ENCODE measurements around the gene RNF157. TPM values are rescaled to one million over a fixed set of nuclear protein-coding genes. Genes with fewer than 3 reads are reported as not detected.
A peak's percentile ranks its signal among the peaks of the same experiment; 100 is the strongest.
"Not testable (repeated sequence)": the region's sequence is repeated elsewhere in the genome, so short reads cannot be mapped to it uniquely, and the experiment has no call there.

Gene RNF157
- total RNA-seq, 1 donor from 2014 or later = 3.1 TPM

DNA sequence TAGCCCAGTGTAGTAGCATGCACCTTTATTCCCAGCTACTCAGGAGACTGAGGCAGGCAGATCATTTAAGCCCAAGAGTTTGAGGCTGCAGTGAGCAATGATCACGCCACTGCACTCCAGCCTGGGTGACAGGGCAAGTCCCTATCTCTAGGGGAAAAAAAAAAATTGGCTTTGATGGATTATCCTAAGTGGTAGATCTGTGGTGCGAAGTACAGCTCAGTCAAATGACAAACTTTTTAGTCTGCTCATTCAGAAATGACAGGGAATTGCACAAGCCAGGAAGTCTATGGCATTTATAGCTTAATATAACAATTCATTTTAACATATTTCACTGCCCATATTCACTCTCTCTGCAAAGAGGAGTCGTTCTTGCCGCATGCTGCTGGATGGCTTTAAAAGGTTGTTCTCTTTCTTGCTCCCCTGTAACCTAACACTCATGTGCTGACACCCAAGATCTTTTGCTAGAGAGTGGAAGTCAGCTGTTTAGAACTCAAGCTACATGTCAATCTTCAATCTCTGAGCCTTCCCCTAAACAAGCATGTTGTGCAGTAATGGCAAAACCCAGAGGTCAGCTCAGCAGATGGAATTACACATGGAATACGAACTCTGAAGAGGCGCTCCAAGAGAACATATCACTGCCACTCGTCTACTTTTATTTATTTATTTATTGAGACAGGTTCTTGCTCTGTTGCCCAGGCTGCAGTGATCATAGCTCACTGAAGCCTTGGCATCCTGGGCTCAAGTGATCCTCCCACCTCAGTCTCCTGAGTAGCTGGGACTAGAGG lies 32.8 kb downstream of the RNF157 start:
- ATAC-seq (ENCODE audit: low read depth) (no peak), DNase-seq (no peak)
- Mint-ChIP-seq H3K4me1 (peaks cover 10% of the 10 kb centered on the region), H3K27me3 (peaks cover 4% of the 10 kb centered on the region), H3K27ac (no peak overlapping the region), H3K9me3 (no peaks in the 10 kb centered on the region), H3K4me3 (no peak overlapping the region), H3K36me3 (ENCODE audit: low read depth) (no peaks in the 10 kb centered on the region)
- POLR2A ChIA-PET = interaction anchor here (0.6 kb wide), 1 partner anchor 16 kb away, joined by 3 read pairs; no protein-coding TSS in a partner anchor
- TF ChIP-seq, protein P1, sequence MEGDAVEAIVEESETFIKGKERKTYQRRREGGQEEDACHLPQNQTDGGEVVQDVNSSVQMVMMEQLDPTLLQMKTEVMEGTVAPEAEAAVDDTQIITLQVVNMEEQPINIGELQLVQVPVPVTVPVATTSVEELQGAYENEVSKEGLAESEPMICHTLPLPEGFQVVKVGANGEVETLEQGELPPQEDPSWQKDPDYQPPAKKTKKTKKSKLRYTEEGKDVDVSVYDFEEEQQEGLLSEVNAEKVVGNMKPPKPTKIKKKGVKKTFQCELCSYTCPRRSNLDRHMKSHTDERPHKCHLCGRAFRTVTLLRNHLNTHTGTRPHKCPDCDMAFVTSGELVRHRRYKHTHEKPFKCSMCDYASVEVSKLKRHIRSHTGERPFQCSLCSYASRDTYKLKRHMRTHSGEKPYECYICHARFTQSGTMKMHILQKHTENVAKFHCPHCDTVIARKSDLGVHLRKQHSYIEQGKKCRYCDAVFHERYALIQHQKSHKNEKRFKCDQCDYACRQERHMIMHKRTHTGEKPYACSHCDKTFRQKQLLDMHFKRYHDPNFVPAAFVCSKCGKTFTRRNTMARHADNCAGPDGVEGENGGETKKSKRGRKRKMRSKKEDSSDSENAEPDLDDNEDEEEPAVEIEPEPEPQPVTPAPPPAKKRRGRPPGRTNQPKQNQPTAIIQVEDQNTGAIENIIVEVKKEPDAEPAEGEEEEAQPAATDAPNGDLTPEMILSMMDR (IDR thresholded peaks at IDR 0.05) = no peak
- intact Hi-C loops (cut with micrococcal nuclease) = no loop called here
- CTCF ChIA-PET = interaction anchor here (2.1 kb wide), 1 partner anchor 72 kb away, joined by 5 read pairs; no protein-coding TSS in a partner anchor

DNA sequence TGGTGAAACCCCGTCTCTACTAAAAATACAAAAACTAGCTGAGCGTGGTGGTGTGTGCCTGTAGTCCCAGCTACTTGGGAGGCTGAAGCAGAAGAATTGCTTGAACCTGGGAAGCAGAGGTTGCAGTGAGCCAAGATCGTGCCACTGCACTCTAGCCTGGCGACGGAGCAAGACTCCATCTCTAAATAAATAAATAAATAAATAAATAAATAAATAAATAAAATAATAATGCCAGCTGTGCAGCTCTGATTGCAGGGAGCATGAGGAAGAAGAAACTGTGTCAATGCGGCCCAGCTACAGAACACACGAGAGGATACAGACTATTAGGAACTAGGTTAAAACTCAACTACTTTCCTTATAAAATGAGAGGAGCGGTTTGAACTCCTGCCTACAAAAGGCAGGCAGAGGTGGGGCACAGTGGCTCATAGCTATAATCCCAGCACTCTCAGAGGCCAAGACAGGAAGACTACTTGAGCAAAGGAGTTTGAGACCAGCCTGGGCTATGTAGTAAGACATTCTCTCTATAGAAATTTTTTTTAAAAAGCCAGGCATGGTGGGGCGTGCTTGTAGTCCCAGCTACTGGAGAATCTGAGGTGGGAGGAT lies 34.6 kb downstream of the RNF157 start:
- intact Hi-C loops (cut with micrococcal nuclease); H3K4me1 Mint-ChIP-seq; ATAC-seq (ENCODE audit: low read depth); H3K27ac Mint-ChIP-seq; H3K36me3 Mint-ChIP-seq (ENCODE audit: low read depth); H3K9me3 Mint-ChIP-seq; H3K4me3 Mint-ChIP-seq; DNase-seq; H3K27me3 Mint-ChIP-seq: not testable (repeated sequence)
- ChIA-PET POLR2A (interaction anchor here (1.4 kb wide), 1 partner anchor 58 kb away, joined by 3 read pairs; no protein-coding TSS in a partner anchor), CTCF (interaction anchor here (0.9 to 1.3 kb wide), 2 partner anchors 10 to 74 kb away, joined by 3 to 4 read pairs; no protein-coding TSS in a partner anchor)

DNA sequence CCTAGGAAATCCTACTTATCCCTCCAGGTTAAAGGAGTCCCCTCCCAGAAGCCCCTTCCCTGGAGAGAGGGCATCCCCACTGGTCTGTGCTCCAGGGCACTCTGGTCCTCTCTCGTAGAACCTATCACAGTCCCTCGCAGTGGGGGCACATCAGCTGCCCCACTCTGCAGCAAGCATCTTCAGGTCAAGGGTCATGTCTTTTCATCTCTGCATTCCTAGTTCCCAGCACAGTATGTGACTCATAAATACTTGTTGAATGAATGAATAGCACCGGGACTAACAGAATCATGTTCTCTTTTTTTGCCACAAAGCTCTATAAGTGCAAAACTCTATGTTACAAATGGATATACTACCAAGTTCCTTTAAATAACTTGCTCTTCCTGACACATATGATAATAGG lies 36.0 kb downstream of the RNF157 start:
- POLR2A ChIA-PET = interaction anchor here (1.4 kb wide), 1 partner anchor 59 kb away, joined by 3 read pairs; no protein-coding TSS in a partner anchor
- no peak overlapping the region for H3K4me3 Mint-ChIP-seq
- no peak overlapping the region for H3K27ac Mint-ChIP-seq
- no peaks in the 10 kb centered on the region for H3K27me3 Mint-ChIP-seq
- no peak for DNase-seq
- TF ChIP-seq, protein P1 (IDR thresholded peaks at IDR 0.05) = no peak
- H3K4me1 Mint-ChIP-seq = peaks cover 17% of the 10 kb centered on the region
- CTCF ChIA-PET = interaction anchor here (1.4 kb wide), 1 partner anchor 23 kb away, joined by 3 read pairs; no protein-coding TSS in a partner anchor
- ATAC-seq (ENCODE audit: low read depth) = no peak
- H3K9me3 Mint-ChIP-seq = no peaks in the 10 kb centered on the region
- H3K36me3 Mint-ChIP-seq (ENCODE audit: low read depth) = no peaks in the 10 kb centered on the region
- intact Hi-C loops (cut with micrococcal nuclease) = no loop called here

DNA sequence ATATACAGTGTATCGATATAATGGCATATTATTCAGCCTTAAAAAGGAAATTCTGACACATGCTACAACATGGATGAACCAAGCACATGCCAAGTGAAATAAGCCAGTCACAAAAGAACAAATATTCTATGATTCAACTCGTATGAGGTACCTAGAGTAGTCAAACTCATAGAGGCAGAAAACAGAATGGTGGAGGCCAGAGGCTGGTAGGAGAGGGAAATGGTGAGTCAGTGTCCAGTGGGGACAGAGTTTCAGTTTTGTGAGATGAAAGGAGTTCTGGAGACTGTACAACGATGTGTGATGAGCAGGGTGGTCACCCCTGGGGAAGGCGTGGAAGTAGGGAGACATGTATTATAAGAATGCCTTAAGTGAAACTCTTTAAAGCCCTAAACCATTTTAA lies 39.9 kb downstream of the RNF157 start:
- POLR2A ChIA-PET = interaction anchor here (1.4 to 1.5 kb wide), 2 partner anchors 8 to 70 kb away, joined by 4 to 5 read pairs; no protein-coding TSS in a partner anchor
- no peaks in the 10 kb centered on the region for H3K9me3 Mint-ChIP-seq
- H3K36me3 Mint-ChIP-seq (ENCODE audit: low read depth) = no peaks in the 10 kb centered on the region
- H3K27me3 Mint-ChIP-seq = no peaks in the 10 kb centered on the region
- peak overlapping the region; percentile 6 for H3K27ac Mint-ChIP-seq
- CTCF ChIA-PET = no interaction called here
- peaks cover 26% of the 10 kb centered on the region for H3K4me1 Mint-ChIP-seq
- ATAC-seq (ENCODE audit: low read depth) (no peak), DNase-seq (no peak)
- TF ChIP-seq, protein P1 (IDR thresholded peaks at IDR 0.05) = no peak
- H3K4me3 Mint-ChIP-seq = no peak overlapping the region
- intact Hi-C loops (cut with micrococcal nuclease) = no loop called here

DNA sequence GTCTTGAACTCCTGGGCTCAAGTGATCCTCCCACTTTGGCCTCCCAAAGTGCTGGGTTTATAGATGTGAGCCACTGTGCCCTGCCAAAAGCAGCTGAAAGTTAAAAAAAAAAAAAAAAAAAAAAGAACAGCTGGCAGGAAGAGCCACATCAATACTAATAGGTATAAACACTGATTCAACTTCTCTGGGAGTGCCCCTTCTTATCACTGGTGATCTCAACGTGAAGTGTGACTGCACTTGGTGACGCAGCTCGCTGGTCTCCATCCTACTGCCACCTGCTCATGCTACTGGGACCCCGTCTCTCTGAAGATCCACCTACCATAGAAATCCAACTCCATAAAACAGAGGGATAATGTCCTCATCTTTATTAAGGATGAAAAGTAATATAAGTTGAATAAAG lies 40.8 kb downstream of the RNF157 start:
- Mint-ChIP-seq H3K36me3 (ENCODE audit: low read depth) (no peaks in the 10 kb centered on the region), H3K27ac (no peak overlapping the region), H3K9me3 (no peaks in the 10 kb centered on the region), H3K4me3 (no peak overlapping the region), H3K27me3 (no peaks in the 10 kb centered on the region), H3K4me1 (peaks cover 26% of the 10 kb centered on the region)
- ChIA-PET POLR2A (interaction anchor here (0.6 to 1.7 kb wide), 12 partner anchors 9 to 683 kb away, joined by 3 to 10 read pairs (median 5); partner anchors contain the start of gene TSEN54), CTCF (interaction anchor here (1.3 kb wide), 1 partner anchor 16 kb away, joined by 3 read pairs; no protein-coding TSS in a partner anchor)
- intact Hi-C loops (cut with micrococcal nuclease) = loop anchor here (5.0 kb wide), 1 partner anchor 38 kb away; no protein-coding TSS in a partner anchor
- ATAC-seq (ENCODE audit: low read depth) (peak; percentile 81), DNase-seq (no peak)
- TF ChIP-seq, protein P1 (IDR thresholded peaks at IDR 0.05) = no peak

All from activated B cell treated with CpG ODN at 0.5 μM for 24 hours (primary cell).